ENCODE measurements around the gene TEX101. TPM values are rescaled to one million over a fixed set of nuclear protein-coding genes. Genes with fewer than 3 reads are reported as not detected.

Gene TEX101
- total and polyA plus RNA-seq, 5 donors from 2014 or later = not detected

GRCh38 chr19:43450545-43450997, 35.9 kb downstream of the TEX101 start:
- H3K27me3 ChIP-seq (ENCODE audit: control insufficient read depth, insufficient read depth, low read length) = no peaks in the 10 kb centered on the region
- DNase-seq = no peak
- H3K27me3 Mint-ChIP-seq = peaks cover 3% of the 10 kb centered on the region
- H3K4me1 ChIP-seq (ENCODE audit: control insufficient read depth, insufficient read depth, low read length, poor library complexity, severe bottlenecking) = peaks cover 5% of the 10 kb centered on the region
- ATAC-seq (ENCODE audit: low read depth in 2 of 2) = no peak
- H3K36me3 ChIP-seq (ENCODE audit: control insufficient read depth, insufficient read depth, low read length) = no peaks in the 10 kb centered on the region
- H3K4me3 Mint-ChIP-seq = no peak overlapping the region
- H3K27ac ChIP-seq (ENCODE audit: insufficient read depth, low read length, poor library complexity, severe bottlenecking) = no peak overlapping the region
- H3K4me1 Mint-ChIP-seq = peaks cover 8 to 20% (median 13%) of the 10 kb centered on the region in 4 donors
- H3K4me3 ChIP-seq (ENCODE audit: low read depth, low read length) = no peak overlapping the region
- H3K36me3 Mint-ChIP-seq = peaks cover 4% of the 10 kb centered on the region
- no peaks in the 10 kb centered on the region for H3K9me3 ChIP-seq (ENCODE audit: control insufficient read depth in 2 of 2, low read length in 2 of 2)
- H3K9me3 Mint-ChIP-seq = peaks cover 0 to 3% (median 0%) of the 10 kb centered on the region in 7 donors
- H3K27ac Mint-ChIP-seq = peak overlapping the region in 1 of 3 donors; percentile 81

- no peaks in the 10 kb centered on the region for H3K36me3 ChIP-seq (ENCODE audit: control insufficient read depth, insufficient read depth, low read length)
- no peak for DNase-seq
- peaks cover under 1 to 9% (median 4%) of the 10 kb centered on the region in 4 donors for H3K4me1 Mint-ChIP-seq
- H3K27ac ChIP-seq (ENCODE audit: insufficient read depth, low read length, poor library complexity, severe bottlenecking) = no peak overlapping the region
- H3K9me3 ChIP-seq (ENCODE audit: control insufficient read depth in 2 of 2, low read length in 2 of 2) = no peaks in the 10 kb centered on the region
- no peak overlapping the region for H3K27ac Mint-ChIP-seq
- H3K27me3 Mint-ChIP-seq = peaks cover 5% of the 10 kb centered on the region
- no peaks in the 10 kb centered on the region for H3K27me3 ChIP-seq (ENCODE audit: control insufficient read depth, insufficient read depth, low read length)
- H3K36me3 Mint-ChIP-seq = peaks cover 4% of the 10 kb centered on the region
- no peak for ATAC-seq (ENCODE audit: low read depth in 2 of 2)
- peaks cover 0 to 3% (median 0%) of the 10 kb centered on the region in 7 donors for H3K9me3 Mint-ChIP-seq
- no peaks in the 10 kb centered on the region for H3K4me1 ChIP-seq (ENCODE audit: control insufficient read depth, insufficient read depth, low read length, poor library complexity, severe bottlenecking)
- no peak overlapping the region for H3K4me3 ChIP-seq (ENCODE audit: low read depth, low read length)
- H3K4me3 Mint-ChIP-seq = no peak overlapping the region
Observed at GRCh38 chr19:43452582-43452981, 37.9 kb downstream of the TEX101 start.

- no peaks in the 10 kb centered on the region for H3K27me3 ChIP-seq (ENCODE audit: control insufficient read depth, insufficient read depth, low read length)
- H3K9me3 ChIP-seq (ENCODE audit: control insufficient read depth in 2 of 2, low read length in 2 of 2) = no peaks in the 10 kb centered on the region
- Mint-ChIP-seq H3K9me3 (peaks cover 0 to 3% (median 0%) of the 10 kb centered on the region in 7 donors), H3K27me3 (peaks cover 5% of the 10 kb centered on the region), H3K4me1 (peaks cover 0 to 9% (median 4%) of the 10 kb centered on the region in 4 donors), H3K27ac (no peak overlapping the region), H3K4me3 (no peak overlapping the region), H3K36me3 (peaks cover 4% of the 10 kb centered on the region)
- no peaks in the 10 kb centered on the region for H3K4me1 ChIP-seq (ENCODE audit: control insufficient read depth, insufficient read depth, low read length, poor library complexity, severe bottlenecking)
- H3K4me3 ChIP-seq (ENCODE audit: low read depth, low read length) = no peak overlapping the region
- no peak for ATAC-seq (ENCODE audit: low read depth in 2 of 2)
- DNase-seq = no peak
- H3K27ac ChIP-seq (ENCODE audit: insufficient read depth, low read length, poor library complexity, severe bottlenecking) = no peak overlapping the region
- H3K36me3 ChIP-seq (ENCODE audit: control insufficient read depth, insufficient read depth, low read length) = no peaks in the 10 kb centered on the region
Observed at GRCh38 chr19:43454031-43454430, 39.3 kb downstream of the TEX101 start.

- Mint-ChIP-seq H3K4me3 (no peak overlapping the region), H3K27me3 (peaks cover 8% of the 10 kb centered on the region), H3K27ac (no peak overlapping the region), H3K9me3 (peaks cover 0 to 3% (median 0%) of the 10 kb centered on the region in 7 donors), H3K36me3 (peaks cover 4% of the 10 kb centered on the region), H3K4me1 (peaks cover 0 to 9% (median 3%) of the 10 kb centered on the region in 4 donors)
- DNase-seq = no peak
- no peak overlapping the region for H3K27ac ChIP-seq (ENCODE audit: insufficient read depth, low read length, poor library complexity, severe bottlenecking)
- H3K27me3 ChIP-seq (ENCODE audit: control insufficient read depth, insufficient read depth, low read length) = no peaks in the 10 kb centered on the region
- no peak for ATAC-seq (ENCODE audit: low read depth in 2 of 2)
- H3K4me1 ChIP-seq (ENCODE audit: control insufficient read depth, insufficient read depth, low read length, poor library complexity, severe bottlenecking) = no peaks in the 10 kb centered on the region
- no peaks in the 10 kb centered on the region for H3K9me3 ChIP-seq (ENCODE audit: control insufficient read depth in 2 of 2, low read length in 2 of 2)
- no peak overlapping the region for H3K4me3 ChIP-seq (ENCODE audit: low read depth, low read length)
- H3K36me3 ChIP-seq (ENCODE audit: control insufficient read depth, insufficient read depth, low read length) = no peaks in the 10 kb centered on the region
Observed at GRCh38 chr19:43455321-43456113, 40.8 kb downstream of the TEX101 start.

GRCh38 chr19:43457809-43458208, 43.1 kb downstream of the TEX101 start:
- Mint-ChIP-seq H3K27me3 (peaks cover 8% of the 10 kb centered on the region), H3K36me3 (peaks cover 10% of the 10 kb centered on the region), H3K4me1 (peaks cover 5 to 18% (median 8%) of the 10 kb centered on the region in 4 donors), H3K27ac (no peak overlapping the region), H3K9me3 (no peaks in the 10 kb centered on the region), H3K4me3 (no peak overlapping the region)
- Histone ChIP-seq H3K27ac (ENCODE audit: insufficient read depth, low read length, poor library complexity, severe bottlenecking) (no peak overlapping the region), H3K27me3 (ENCODE audit: control insufficient read depth, insufficient read depth, low read length) (no peaks in the 10 kb centered on the region), H3K4me1 (ENCODE audit: control insufficient read depth, insufficient read depth, low read length, poor library complexity, severe bottlenecking) (peaks cover 2% of the 10 kb centered on the region), H3K4me3 (ENCODE audit: low read depth, low read length) (no peak overlapping the region), H3K9me3 (ENCODE audit: control insufficient read depth in 2 of 2, low read length in 2 of 2) (no peaks in the 10 kb centered on the region), H3K36me3 (ENCODE audit: control insufficient read depth, insufficient read depth, low read length) (no peaks in the 10 kb centered on the region)
- no peak for DNase-seq
- ATAC-seq (ENCODE audit: low read depth in 2 of 2) = no peak

- H3K9me3 Mint-ChIP-seq = no peaks in the 10 kb centered on the region
- peak overlapping the region in 2 of 3 donors; percentile 48 to 99 for H3K27ac Mint-ChIP-seq
- peaks cover 10% of the 10 kb centered on the region for H3K36me3 Mint-ChIP-seq
Observed at GRCh38 chr19:43460362-43461016, 45.8 kb downstream of the TEX101 start.

GRCh38 chr19:43461303-43461702, 46.6 kb downstream of the TEX101 start:
- ATAC-seq (ENCODE audit: low read depth in 2 of 2) = no peak
- H3K4me3 Mint-ChIP-seq = peak overlapping the region in 2 of 4 donors; percentile 50 to 69
- H3K27me3 Mint-ChIP-seq = peaks cover 4% of the 10 kb centered on the region

More at GRCh38 chr19:43460362-43461016, 45.8 kb downstream of the TEX101 start:
- H3K4me3 Mint-ChIP-seq = peak overlapping the region in 2 of 4 donors; percentile 62 to 69
- no peak for DNase-seq
- peaks cover 5 to 40% (median 10%) of the 10 kb centered on the region in 4 donors for H3K4me1 Mint-ChIP-seq
- Histone ChIP-seq H3K4me3 (ENCODE audit: low read depth, low read length) (no peak overlapping the region), H3K27me3 (ENCODE audit: control insufficient read depth, insufficient read depth, low read length) (no peaks in the 10 kb centered on the region), H3K36me3 (ENCODE audit: control insufficient read depth, insufficient read depth, low read length) (no peaks in the 10 kb centered on the region), H3K9me3 (ENCODE audit: control insufficient read depth in 2 of 2, low read length in 2 of 2) (no peaks in the 10 kb centered on the region), H3K27ac (ENCODE audit: insufficient read depth, low read length, poor library complexity, severe bottlenecking) (no peak overlapping the region), H3K4me1 (ENCODE audit: control insufficient read depth, insufficient read depth, low read length, poor library complexity, severe bottlenecking) (peaks cover 16% of the 10 kb centered on the region)
- ATAC-seq (ENCODE audit: low read depth in 2 of 2) = no peak
- H3K27me3 Mint-ChIP-seq = peaks cover 6% of the 10 kb centered on the region

More at GRCh38 chr19:43461303-43461702, 46.6 kb downstream of the TEX101 start:
- H3K36me3 Mint-ChIP-seq = peaks cover 10% of the 10 kb centered on the region
- H3K4me1 Mint-ChIP-seq = peaks cover 5 to 48% (median 11%) of the 10 kb centered on the region in 4 donors
- Histone ChIP-seq H3K27me3 (ENCODE audit: control insufficient read depth, insufficient read depth, low read length) (no peaks in the 10 kb centered on the region), H3K27ac (ENCODE audit: insufficient read depth, low read length, poor library complexity, severe bottlenecking) (no peak overlapping the region), H3K4me3 (ENCODE audit: low read depth, low read length) (no peak overlapping the region), H3K36me3 (ENCODE audit: control insufficient read depth, insufficient read depth, low read length) (no peaks in the 10 kb centered on the region), H3K9me3 (ENCODE audit: control insufficient read depth in 2 of 2, low read length in 2 of 2) (no peaks in the 10 kb centered on the region), H3K4me1 (ENCODE audit: control insufficient read depth, insufficient read depth, low read length, poor library complexity, severe bottlenecking) (peaks cover 16% of the 10 kb centered on the region)
- no peaks in the 10 kb centered on the region for H3K9me3 Mint-ChIP-seq
- no peak for DNase-seq
- H3K27ac Mint-ChIP-seq = peak overlapping the region in 1 of 3 donors; percentile 99
